Cardiac fibroblast (primary cell): ENCODE results near the gene NECAB2.

Experiments
- DNase-seq, 2 donors: peaks; one replicate each; pipeline versions ENCODE4 v3.0.0 to v3.0.0-alpha.2; 2010; ENCODE audit warnings: low read depth in 2 of 2
- H3K4me3 ChIP-seq, 2 donors: replicated peaks in 1 of 2; 1 replicate in 1 of 2; 2 replicates in 1 of 2; pipeline ENCODE4 v1.5.1; 2011; ENCODE audit warnings: low read depth in 2 of 2, low read length in 2 of 2, mild to moderate bottlenecking in 2 of 2, moderate library complexity in 1 of 2
- TF ChIP-seq, protein P1 (sequence below): IDR thresholded peaks from one replicate; pipeline ENCODE4 v1.5.1; 2011; ENCODE audit warnings: low read depth, mild to moderate bottlenecking, low read length, inconsistent platforms

The NECAB2 gene

GRCh38 chr16:83942815-83943515 lies 25.1 kb upstream of the NECAB2 start:
- TF ChIP-seq, protein P1, sequence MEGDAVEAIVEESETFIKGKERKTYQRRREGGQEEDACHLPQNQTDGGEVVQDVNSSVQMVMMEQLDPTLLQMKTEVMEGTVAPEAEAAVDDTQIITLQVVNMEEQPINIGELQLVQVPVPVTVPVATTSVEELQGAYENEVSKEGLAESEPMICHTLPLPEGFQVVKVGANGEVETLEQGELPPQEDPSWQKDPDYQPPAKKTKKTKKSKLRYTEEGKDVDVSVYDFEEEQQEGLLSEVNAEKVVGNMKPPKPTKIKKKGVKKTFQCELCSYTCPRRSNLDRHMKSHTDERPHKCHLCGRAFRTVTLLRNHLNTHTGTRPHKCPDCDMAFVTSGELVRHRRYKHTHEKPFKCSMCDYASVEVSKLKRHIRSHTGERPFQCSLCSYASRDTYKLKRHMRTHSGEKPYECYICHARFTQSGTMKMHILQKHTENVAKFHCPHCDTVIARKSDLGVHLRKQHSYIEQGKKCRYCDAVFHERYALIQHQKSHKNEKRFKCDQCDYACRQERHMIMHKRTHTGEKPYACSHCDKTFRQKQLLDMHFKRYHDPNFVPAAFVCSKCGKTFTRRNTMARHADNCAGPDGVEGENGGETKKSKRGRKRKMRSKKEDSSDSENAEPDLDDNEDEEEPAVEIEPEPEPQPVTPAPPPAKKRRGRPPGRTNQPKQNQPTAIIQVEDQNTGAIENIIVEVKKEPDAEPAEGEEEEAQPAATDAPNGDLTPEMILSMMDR = no peak
- H3K4me3 ChIP-seq = no peak overlapping the region
- DNase-seq = no peak

- no peak overlapping the region for H3K4me3 ChIP-seq
- TF ChIP-seq, protein P1 = no peak
- DNase-seq = no peak
Observed at GRCh38 chr16:83943516-83944050, 24.5 kb upstream of the NECAB2 start.

DNA sequence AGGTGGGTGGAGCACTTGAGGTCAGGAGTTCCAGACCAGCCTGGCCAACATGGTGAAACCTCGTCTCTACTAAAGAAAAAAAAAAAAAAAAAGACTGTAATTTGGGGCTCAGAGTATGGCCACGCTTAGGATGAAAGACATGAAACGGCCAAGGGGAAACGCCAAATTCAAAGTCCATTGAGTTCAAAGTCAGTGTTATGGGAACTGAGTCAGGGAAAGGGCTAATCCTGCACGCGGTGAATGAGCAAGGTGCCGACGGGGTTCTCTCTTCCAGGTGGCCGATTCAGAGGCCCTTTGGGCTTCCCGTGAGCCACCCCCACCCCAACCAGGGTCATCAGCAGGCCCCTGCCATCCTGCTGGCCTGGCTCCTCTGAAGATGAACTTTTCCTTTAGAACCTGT lies 22.5 kb upstream of the NECAB2 start:
- H3K4me3 ChIP-seq = no peak overlapping the region
- TF ChIP-seq, protein P1 = no peak
- DNase-seq = no peak

GRCh38 chr16:83946154-83946780 lies 21.8 kb upstream of the NECAB2 start:
- no peak for DNase-seq
- TF ChIP-seq, protein P1 = no peak
- H3K4me3 ChIP-seq = no peak overlapping the region

DNA sequence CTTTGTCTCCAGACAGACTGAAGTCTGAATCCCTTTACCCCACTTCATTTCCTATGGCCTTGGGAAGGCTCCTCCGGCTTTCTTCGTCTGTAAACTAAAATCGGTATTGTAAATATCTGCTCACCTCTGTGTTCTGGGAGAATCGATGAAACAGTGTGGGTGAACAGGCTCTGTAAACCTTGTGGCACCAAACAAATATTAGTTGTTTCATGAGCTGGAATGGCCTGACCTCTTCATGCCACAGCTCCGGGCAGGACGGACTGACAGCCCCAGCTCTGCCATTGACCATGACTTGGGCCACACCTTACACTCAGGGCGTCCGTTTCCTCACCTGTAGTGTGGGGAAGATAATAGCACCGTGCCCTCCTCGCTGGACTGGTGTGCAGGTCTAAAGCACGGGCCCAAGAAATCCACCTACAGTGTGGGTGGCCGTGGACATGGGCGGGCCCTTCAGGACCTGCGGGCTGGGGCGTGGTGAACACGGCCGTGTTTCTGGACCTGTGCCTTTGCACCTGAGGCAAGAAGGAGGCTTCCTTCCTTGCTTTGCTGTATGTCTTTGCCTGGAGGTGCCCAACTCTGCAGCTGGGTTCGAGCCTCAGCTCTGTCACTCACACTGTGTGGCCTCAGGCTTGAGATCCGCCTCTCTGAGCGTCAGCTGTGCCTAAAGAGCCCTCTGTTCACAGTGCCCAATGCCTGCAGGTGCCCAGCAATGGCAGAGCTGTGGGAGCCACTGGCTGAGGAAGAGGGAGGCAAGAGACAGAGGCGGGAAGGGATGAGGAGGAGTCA lies 21.1 kb upstream of the NECAB2 start:
- no peak for DNase-seq
- no peak overlapping the region for H3K4me3 ChIP-seq
- TF ChIP-seq, protein P1 = no peak

GRCh38 chr16:83947642-83948234 lies 20.3 kb upstream of the NECAB2 start:
- no peak overlapping the region for H3K4me3 ChIP-seq
- no peak for DNase-seq
- TF ChIP-seq, protein P1 = no peak
